GM12801 (cell line): ENCODE data around the gene EPS8.

Source experiments
- CTCF ChIP-seq: IDR thresholded peaks from one replicate; pipeline ENCODE4 v1.5.1; 2011; ENCODE audit warnings: control low read depth; ENCODE audit not compliant: insufficient read length; ENCODE audit errors: extremely low read depth

Gene EPS8

DNA sequence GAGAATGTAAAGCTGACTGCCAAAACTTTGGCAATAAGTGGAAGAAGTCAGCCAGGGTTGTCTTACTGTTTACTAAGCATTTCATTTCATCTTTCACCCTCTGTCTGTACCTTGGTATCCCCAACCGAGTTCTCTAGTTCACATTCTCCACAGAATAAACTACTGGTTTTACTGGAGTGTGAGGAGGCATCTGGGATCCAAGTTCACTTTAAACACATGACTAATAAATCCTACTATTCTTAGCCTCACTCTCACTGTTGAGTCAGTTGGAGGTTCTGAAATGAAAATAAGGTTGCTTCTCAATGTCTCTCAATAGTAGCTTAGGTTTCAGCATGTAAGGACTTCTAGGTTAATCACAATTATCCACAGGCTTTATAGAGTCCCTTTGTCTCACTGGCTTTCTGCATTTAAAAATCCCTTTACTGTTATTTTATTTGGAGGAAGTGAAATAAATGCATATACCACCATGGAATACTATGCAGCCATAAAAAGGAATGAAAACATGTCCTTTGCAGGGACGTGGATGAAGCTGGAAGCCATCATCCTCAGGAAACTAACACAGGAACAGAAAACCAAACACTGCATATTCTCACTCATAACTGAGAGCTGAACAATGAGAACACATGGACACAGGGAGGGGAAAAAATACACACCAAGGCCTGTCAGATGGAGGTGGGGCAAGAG, 95.8 kb downstream of the EPS8 start:
- no peak for TF ChIP-seq CTCF

DNA sequence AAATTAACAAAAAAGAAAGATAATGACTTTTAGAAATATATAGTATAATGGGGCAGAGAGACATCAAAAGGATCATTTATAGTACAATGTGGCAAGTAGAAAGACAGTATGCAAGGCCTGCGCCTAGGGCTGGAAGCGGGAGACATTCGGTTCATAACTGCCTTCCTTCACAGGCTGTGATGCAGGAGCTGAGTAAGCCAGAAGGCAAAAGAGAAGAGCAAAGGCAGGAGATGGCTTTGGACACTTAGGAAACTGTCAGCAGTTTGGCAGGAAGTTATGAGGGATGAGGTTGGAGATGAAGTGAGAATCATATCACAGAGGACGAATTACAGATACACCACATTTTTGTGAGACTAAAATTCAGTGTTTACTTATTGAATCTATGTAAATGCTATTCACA, 97.8 kb downstream of the EPS8 start:
- no peak for TF ChIP-seq CTCF

DNA sequence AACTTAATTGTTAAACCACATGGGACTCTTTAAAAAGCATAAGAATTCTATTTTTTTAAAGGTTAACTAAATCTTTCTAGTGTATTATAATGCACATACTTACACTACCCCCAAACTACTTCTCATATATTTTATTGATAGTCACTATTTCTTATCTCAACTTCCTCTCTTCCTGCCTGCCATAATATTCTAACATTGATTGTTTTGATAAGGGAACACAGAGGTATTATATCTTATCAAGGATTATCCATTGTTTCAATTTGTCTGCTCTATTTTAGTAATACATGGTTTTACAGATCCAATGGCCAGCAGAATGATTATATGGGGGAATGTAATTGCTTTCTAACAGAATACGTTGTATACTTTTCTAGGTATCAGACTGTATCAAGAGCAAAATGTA, 98.9 kb downstream of the EPS8 start:
- TF ChIP-seq CTCF, result no peak

DNA sequence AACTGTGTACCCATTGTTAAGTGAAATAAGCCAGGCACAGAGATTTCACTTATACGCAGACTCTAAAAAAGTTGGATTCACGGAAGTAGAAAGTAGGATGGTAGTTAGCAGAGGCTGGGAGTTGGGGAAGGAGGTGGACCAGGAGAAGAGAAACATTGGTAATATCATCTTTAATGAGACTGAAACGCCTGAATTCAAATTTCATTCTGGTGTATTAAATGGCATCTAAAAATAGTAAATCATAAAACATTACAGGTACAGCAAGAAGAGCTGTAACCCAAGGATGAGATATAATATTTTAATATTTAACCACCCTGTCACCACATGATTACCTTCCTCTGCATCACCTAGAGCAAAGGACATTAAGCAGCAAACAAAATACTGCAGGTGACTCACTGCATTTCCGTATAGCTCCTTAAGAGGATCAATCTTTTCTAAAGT, 99.4 kb downstream of the EPS8 start:
- no peak for TF ChIP-seq CTCF

GRCh38 chr12:15688838-15689625, 100.2 kb downstream of the EPS8 start:
- no peak for TF ChIP-seq CTCF

DNA sequence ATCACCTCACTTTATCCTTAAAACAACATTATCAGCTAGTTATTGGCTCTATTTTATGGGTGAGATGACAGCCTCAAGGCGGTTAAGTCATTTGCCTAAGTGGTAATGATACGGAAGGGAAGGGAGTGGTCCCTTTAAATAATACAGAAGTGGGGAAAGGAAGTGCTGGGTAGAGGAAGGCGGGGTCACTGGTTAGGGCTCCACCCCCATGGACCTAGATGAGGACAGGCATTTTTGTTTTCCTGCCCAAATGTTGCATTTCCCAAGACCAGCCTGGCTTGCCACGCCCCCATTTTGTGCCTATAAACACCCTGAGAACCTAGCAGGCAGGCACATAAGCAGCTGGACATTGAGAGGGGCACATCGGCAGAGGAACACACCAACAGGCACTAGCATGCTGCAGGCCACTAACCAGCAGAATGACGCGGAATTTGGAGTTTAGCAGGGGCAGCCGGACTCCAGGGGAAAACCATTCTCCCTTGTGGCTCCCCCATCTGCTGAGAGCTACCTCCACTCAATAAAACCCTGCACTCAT, 100.9 kb downstream of the EPS8 start:
- TF ChIP-seq CTCF, result no peak

DNA sequence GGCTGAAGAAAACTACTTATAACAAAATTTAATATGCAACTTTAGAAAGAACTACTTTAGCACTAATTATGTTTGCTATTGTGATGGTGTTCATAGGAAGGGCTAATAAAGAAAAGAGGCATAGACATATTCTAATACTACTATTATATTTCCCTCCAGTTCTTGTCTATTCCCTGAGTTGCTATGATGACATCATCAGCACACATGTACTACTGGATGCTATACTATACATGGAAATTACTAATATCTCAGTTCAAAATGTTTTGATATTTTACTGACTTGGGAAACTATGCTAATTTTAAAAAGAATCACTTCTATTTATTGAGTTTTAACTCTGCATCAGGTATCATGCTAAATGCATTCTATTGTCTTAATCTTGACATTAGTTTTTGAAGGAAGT, 101.6 kb downstream of the EPS8 start:
- TF ChIP-seq CTCF, result no peak
